Gastroesophageal sphincter (tissue), 4 donors: Measurements from ENCODE around the gene RHEBL1. TPM values are rescaled to one million over a fixed set of nuclear protein-coding genes. Genes with fewer than 3 reads are reported as not detected.

Experiments used
- ATAC-seq: fragments of 150-250 bp; one replicate; pipeline ENCODE4 v1.9.1; 2016; ENCODE audit warnings: mild to moderate bottlenecking, moderate library complexity
- H3K27ac ChIP-seq, 4 donors: fragments of 200-600 bp; sonication (generic) in 3 of 4; 1 replicate in 3 of 4; 2 replicates in 1 of 4; pipeline ENCODE4 v1.5.1; 2016 to 2019
- H3K27me3 ChIP-seq: fragments of 200-600 bp; sonication (generic); one replicate; pipeline ENCODE4 v1.5.1; 2019
- H3K36me3 ChIP-seq, 2 donors: fragments of 200-600 bp; sonication (generic); one replicate each; pipeline ENCODE4 v1.5.1; 2019; ENCODE audit warnings: control low read depth in 1 of 2
- H3K4me1 ChIP-seq, 3 donors: fragments of 200-600 bp; sonication (generic); 1 replicate in 2 of 3; 2 replicates in 1 of 3; pipeline ENCODE4 v1.5.1; 2016 to 2019; ENCODE audit warnings: control low read depth in 2 of 3
- H3K4me3 ChIP-seq, 2 donors: fragments of 200-600 bp; sonication (generic); one replicate each; pipeline ENCODE4 v1.5.1; 2019; ENCODE audit warnings: mild to moderate bottlenecking in 1 of 2, moderate library complexity in 1 of 2
- H3K9me3 ChIP-seq, 3 donors: fragments of 200-600 bp; sonication (generic); one replicate each; pipeline ENCODE4 v1.5.1; 2017 to 2019; ENCODE audit warnings: control low read depth in 2 of 3
- CTCF ChIP-seq, 4 experiments: fragments of 200-600 bp in 2 of 4; fragments of 450-650 bp in 2 of 4; sonication (generic) in 1 of 4; IDR thresholded peaks; one replicate each; pipeline ENCODE4 v1.5.1; 2017 to 2019; ENCODE audit warnings: antibody characterized with exemption in 4 of 4, mild to moderate bottlenecking in 2 of 4, moderate library complexity in 2 of 4
- EP300 ChIP-seq: sonication (generic); formaldehyde crosslinking; IDR thresholded peaks from one replicate; pipeline ENCODE4 v1.6.1; 2017; ENCODE audit warnings: antibody characterized with exemption, mild to moderate bottlenecking
- POLR2A ChIP-seq, 2 donors: fragments of 450-650 bp; IDR thresholded peaks; one replicate each; pipeline ENCODE4 v1.6.1; 2017; ENCODE audit warnings: antibody characterized with exemption in 2 of 2, mild to moderate bottlenecking in 2 of 2, moderate library complexity in 1 of 2
- POLR2AphosphoS5 ChIP-seq: sonication (generic); formaldehyde crosslinking; IDR thresholded peaks from one replicate; pipeline ENCODE4 v1.6.1; 2017; ENCODE audit warnings: antibody characterized with exemption
- WGBS, 2 donors: methylation state at CpG; one replicate each; pipeline ENCODE4 v1.1.5; 2018; ENCODE audit warnings: low coverage in 1 of 2; 5-methylcytosine and 5-hydroxymethylcytosine counted together
- total RNA-seq, 4 donors: library from RNA; depleted of rRNA; stranded (reverse); fragments of >200 nt; gene quantifications; one replicate each; pipeline ENCODE4 v1.1.0, GENCODE V29; 2016

RHEBL1 gene
- total RNA-seq, 4 donors from 2014 or later = 0.35 TPM; not detected in 3

GRCh38 chr12:49017891-49018260, 51.9 kb downstream of the RHEBL1 start:
- TF ChIP-seq EP300 = no peak
- no peak for TF ChIP-seq CTCF (IDR thresholded peaks at IDR 0.05)
- TF ChIP-seq POLR2A (IDR thresholded peaks at IDR 0.05) = no peak
- TF ChIP-seq POLR2AphosphoS5 = no peak
- Histone ChIP-seq H3K9me3 (no peaks in the 10 kb centered on the region), H3K4me1 (peaks cover 4 to 32% (median 13%) of the 10 kb centered on the region in 3 donors), H3K4me3 (peak overlapping the region; percentile 71 to 83), H3K36me3 (peaks cover 0 to 30% of the 10 kb centered on the region in 2 donors), H3K27me3 (no peaks in the 10 kb centered on the region), H3K27ac (peak overlapping the region; percentile 76 to 95 (median 93))
- ATAC-seq = peak; percentile 0
- 0% methylated on average over 2 to 3 of the region's 8 CpGs for WGBS, 2 donors

GRCh38 chr12:49015196-49015595, 54.6 kb downstream of the RHEBL1 start:
- Histone ChIP-seq H3K4me1 (peaks cover 4 to 32% (median 13%) of the 10 kb centered on the region in 3 donors), H3K4me3 (no peak overlapping the region), H3K9me3 (no peaks in the 10 kb centered on the region), H3K27me3 (no peaks in the 10 kb centered on the region), H3K36me3 (peaks cover 0 to 31% of the 10 kb centered on the region in 2 donors), H3K27ac (no peak overlapping the region)
- TF ChIP-seq EP300 (no peak), POLR2AphosphoS5 (no peak), POLR2A (IDR thresholded peaks at IDR 0.05) (no peak), CTCF (IDR thresholded peaks at IDR 0.05) (no peak)
- ATAC-seq = no peak
- 75 to 100% methylated on average over 1 of the region's 1 CpG for WGBS, 2 donors

Other genes starting within 250 kb of the RHEBL1 start
- 10 to 100 TPM; 66.8 to 85.8 (median 73.0) TPM for gene DDX23, start 217.8 kb downstream of the RHEBL1 start, total RNA-seq
- 1 to 10 TPM in 1 of 4 donors, under 1 TPM in 1, not detected in 2; 0.19 to 1.9 TPM for gene RND1, start 204.1 kb downstream of the RHEBL1 start, total RNA-seq
- gene FKBP11, start 144.5 kb downstream of the RHEBL1 start, total RNA-seq = 1 to 10 TPM; 3.4 to 8.3 (median 7.1) TPM
- 10 to 100 TPM; 52.6 to 91.6 (median 83.1) TPM for gene ARF3, start 112.5 kb downstream of the RHEBL1 start, total RNA-seq
- 1 to 10 TPM in 2 of 4 donors, under 1 TPM in 1, not detected in 1; 0.54 to 3.3 (median 1.2) TPM for gene WNT10B, start 98.2 kb downstream of the RHEBL1 start, total RNA-seq
- gene WNT1, start 91.7 kb downstream of the RHEBL1 start, total RNA-seq = not detected
- not detected for gene DDN, start 70.6 kb downstream of the RHEBL1 start, total RNA-seq
- gene PRKAG1, start 51.2 kb downstream of the RHEBL1 start, total RNA-seq = 10 to 100 TPM; 55.9 to 79.9 (median 64.2) TPM
- gene KMT2D, start 9.2 kb downstream of the RHEBL1 start, total RNA-seq = 10 to 100 TPM; 23.6 to 75.0 (median 53.8) TPM
- 1 to 10 TPM in 2 of 4 donors, under 1 TPM in 2; 0.54 to 1.2 (median 0.85) TPM for gene DHH, start 24.8 kb upstream of the RHEBL1 start, total RNA-seq
- 10 to 100 TPM; 17.6 to 77.5 (median 37.5) TPM for gene LMBR1L, start 40.9 kb upstream of the RHEBL1 start, total RNA-seq
- 1,000 to 10,000 TPM in 1 of 4 donors, 100 to 1,000 TPM in 3; 568 to 1,050 (median 731) TPM for gene TUBA1B, start 61.4 kb upstream of the RHEBL1 start, total RNA-seq
- gene TUBA1A, start 119.1 kb upstream of the RHEBL1 start, total RNA-seq = 1,000 to 10,000 TPM in 1 of 4 donors, 100 to 1,000 TPM in 3; 514 to 1,167 (median 639) TPM
- gene TUBA1C, start 195.1 kb upstream of the RHEBL1 start, total RNA-seq = 100 to 1,000 TPM; 122 to 210 (median 131) TPM
- 10 to 100 TPM in 1 of 4 donors, 1 to 10 TPM in 3; 3.0 to 16.2 (median 5.8) TPM for gene PRPH, start 225.2 kb upstream of the RHEBL1 start, total RNA-seq